Measurements from ENCODE around the gene MLST8. TPM values are rescaled to one million over a fixed set of nuclear protein-coding genes. Genes with fewer than 3 reads are reported as not detected.
A peak's percentile ranks its signal among the peaks of the same experiment; 100 is the strongest.

MLST8 gene
- polyA plus RNA-seq, 1 donor (not counting 4 experiments of a cell fraction or from before 2014, with no cell fraction given): 35.7 TPM

- Histone ChIP-seq H3K9me3 (ENCODE audit: control insufficient read depth, low read depth, low read length) (no peaks in the 10 kb centered on the region), H3K4me1 (ENCODE audit: control insufficient read depth, extremely low read depth, insufficient read depth, low read length) (peaks cover 17% of the 10 kb centered on the region), H3K4me3 (ENCODE audit: control insufficient read depth in 2 of 3, extremely low read depth in 1 of 3, insufficient read depth in 2 of 3, low read depth in 1 of 3, low read length in 3 of 3) (peak overlapping the region; percentile 54 to 68 (median 64)), H3K27ac (ENCODE audit: control insufficient read depth, insufficient read depth, low read length) (peak overlapping the region; percentile 73), H2AFZ (ENCODE audit: control insufficient read depth, low read length) (no peak overlapping the region), H3K4me2 (ENCODE audit: control insufficient read depth, extremely low read depth, insufficient read depth, low read depth, low read length) (peak overlapping the region; percentile 74), H3K36me3 (ENCODE audit: control insufficient read depth in 2 of 2, extremely low read depth in 1 of 2, insufficient read depth in 2 of 2, low read length in 2 of 2) (peaks cover 21 to 26% of the 10 kb centered on the region in 2 experiments), H3K27me3 (ENCODE audit: control insufficient read depth, extremely low read depth, insufficient read depth, low read length) (no peaks in the 10 kb centered on the region), H3K9ac (ENCODE audit: control insufficient read depth, extremely low read depth, insufficient read depth, low read length) (peak overlapping the region; percentile 80), H4K20me1 (ENCODE audit: control insufficient read depth, extremely low read depth, insufficient read depth, low read length) (peaks cover 14% of the 10 kb centered on the region), H3K79me2 (ENCODE audit: control insufficient read depth, insufficient read depth, low read length) (peaks cover 13% of the 10 kb centered on the region), H3K9me1 (ENCODE audit: control insufficient read depth, extremely low read depth, insufficient read depth, low read length) (no peaks in the 10 kb centered on the region)
- dilution Hi-C loops (cut with MboI; ENCODE audit: extremely low pct_ligation_motif_present, low sequenced_read_pairs): no loop called here
- DNase-seq (ENCODE audit: low read depth, low spot score) (no peak), FAIRE-seq (no peak)
- TF ChIP-seq EZH2 (IDR thresholded peaks at IDR 0.05; ENCODE audit: low read length): no peak
- TF ChIP-seq CTCF (optimal IDR thresholded peaks at IDR 0.05 in 1 of 3, IDR thresholded peaks at IDR 0.05 in 1 of 3, conservative IDR thresholded peaks at IDR 0.05 in 1 of 3; ENCODE audit: extremely low read depth in 1 of 3, insufficient read depth in 2 of 3, low read length in 3 of 3): no peak
Measured at GRCh38 chr16:2250652-2251295, 45.5 kb downstream of the MLST8 start.

- peaks cover 17% of the 10 kb centered on the region for H3K4me1 ChIP-seq (ENCODE audit: control insufficient read depth, extremely low read depth, insufficient read depth, low read length)
- H3K9ac ChIP-seq (ENCODE audit: control insufficient read depth, extremely low read depth, insufficient read depth, low read length): peak within 1 kb of the TSS; percentile 80
- no peaks in the 10 kb centered on the region for H3K27me3 ChIP-seq (ENCODE audit: control insufficient read depth, extremely low read depth, insufficient read depth, low read length)
- H4K20me1 ChIP-seq (ENCODE audit: control insufficient read depth, extremely low read depth, insufficient read depth, low read length): peaks cover 14% of the 10 kb centered on the region
- peak within 1 kb of the TSS; percentile 54 to 68 (median 64) for H3K4me3 ChIP-seq (ENCODE audit: control insufficient read depth in 2 of 3, extremely low read depth in 1 of 3, insufficient read depth in 2 of 3, low read depth in 1 of 3, low read length in 3 of 3)
- H3K79me2 ChIP-seq (ENCODE audit: control insufficient read depth, insufficient read depth, low read length): peaks cover 17% of the 10 kb centered on the region
- FAIRE-seq (peak; percentile 5), DNase-seq (ENCODE audit: low read depth, low spot score) (no peak)
- peaks cover 19 to 26% of the 10 kb centered on the region in 2 experiments for H3K36me3 ChIP-seq (ENCODE audit: control insufficient read depth in 2 of 2, extremely low read depth in 1 of 2, insufficient read depth in 2 of 2, low read length in 2 of 2)
- peak within 1 kb of the TSS; percentile 74 for H3K4me2 ChIP-seq (ENCODE audit: control insufficient read depth, extremely low read depth, insufficient read depth, low read depth, low read length)
- no peaks in the 10 kb centered on the region for H3K9me1 ChIP-seq (ENCODE audit: control insufficient read depth, extremely low read depth, insufficient read depth, low read length)
- no peak within 1 kb of the TSS for H2AFZ ChIP-seq (ENCODE audit: control insufficient read depth, low read length)
- dilution Hi-C loops (cut with MboI; ENCODE audit: extremely low pct_ligation_motif_present, low sequenced_read_pairs): no loop called here
- H3K9me3 ChIP-seq (ENCODE audit: control insufficient read depth, low read depth, low read length): no peaks in the 10 kb centered on the region
- TF ChIP-seq CTCF (optimal IDR thresholded peaks at IDR 0.05 in 1 of 3, IDR thresholded peaks at IDR 0.05 in 1 of 3, conservative IDR thresholded peaks at IDR 0.05 in 1 of 3; ENCODE audit: extremely low read depth in 1 of 3, insufficient read depth in 2 of 3, low read length in 3 of 3): peak in 2 of 3 experiments; percentile 53 to 55
- no peak for TF ChIP-seq EZH2 (IDR thresholded peaks at IDR 0.05; ENCODE audit: low read length)
- peak within 1 kb of the TSS; percentile 73 for H3K27ac ChIP-seq (ENCODE audit: control insufficient read depth, insufficient read depth, low read length)
Measured at GRCh38 chr16:2251296-2252111, 46.2 kb downstream of the MLST8 start, which contains the start of gene ECI1. TSS of gene ECI1 (minus strand) at chr16:2251587. CDS start at chr16:2251566, 21 bp downstream.

Measured in keratinocyte (primary cell).